ENCODE data around the gene PLEKHG5. TPM values are rescaled to one million over a fixed set of nuclear protein-coding genes. Genes with fewer than 3 reads are reported as not detected.

Gene PLEKHG5
- total RNA-seq, 1 experiment from 2014 or later = 42.8 TPM

GRCh38 chr1:6461538-6462411, 29.7 kb downstream of the PLEKHG5 start:
- ChIA-PET CTCF (no interaction called here), POLR2A (ENCODE audit: unreplicated experiment) (no interaction called here)
- no peak overlapping the region for H2AFZ ChIP-seq (ENCODE audit: low read length)
- no peak overlapping the region for H3K4me2 ChIP-seq (ENCODE audit: low read length)
- H3K36me3 ChIP-seq (ENCODE audit: low read depth, low read length) = peaks cover 16% of the 10 kb centered on the region
- no peak overlapping the region for H3K4me3 ChIP-seq (ENCODE audit: low read length)
- ATAC-seq (no peak), DNase-seq (no peak)
- H3K27ac ChIP-seq (ENCODE audit: low read length) = no peak overlapping the region
- H3F3A ChIP-seq (ENCODE audit: low read length, unreplicated experiment) = no peaks in the 10 kb centered on the region
- H4K20me1 ChIP-seq (ENCODE audit: low read length) = no peaks in the 10 kb centered on the region
- no peak for TF ChIP-seq EZH2 (IDR thresholded peaks at IDR 0.05; ENCODE audit: low read length, unreplicated experiment)
- TF ChIP-seq EZH2phosphoT487 (IDR thresholded peaks at IDR 0.05; ENCODE audit: borderline replicate concordance, low read length) = no peak
- no peak for TF ChIP-seq CTCF (conservative IDR thresholded peaks at IDR 0.05; ENCODE audit: low read depth, low read length)
- intact Hi-C loops (cut with micrococcal nuclease) = no loop called here
- no peaks in the 10 kb centered on the region for H3K9me3 ChIP-seq (ENCODE audit: low read length)
- H3K9me2 ChIP-seq (replicated peaks; ENCODE audit: low read length) = no peaks in the 10 kb centered on the region
- H3K79me2 ChIP-seq (ENCODE audit: low read length) = no peaks in the 10 kb centered on the region
- H3K9ac ChIP-seq (ENCODE audit: low read length) = no peak overlapping the region
- no peaks in the 10 kb centered on the region for H3K4me1 ChIP-seq (ENCODE audit: insufficient read depth, low read length)
- BruUV-seq (replicated peaks) = no TSS peak
- H3K27me3 ChIP-seq (ENCODE audit: low read length) = no peaks in the 10 kb centered on the region

- no peak overlapping the region for H3K4me3 ChIP-seq (ENCODE audit: low read length)
Observed at GRCh38 chr1:6461051-6461530, 30.4 kb downstream of the PLEKHG5 start.

More at GRCh38 chr1:6461051-6461530, 30.4 kb downstream of the PLEKHG5 start:
- POLR2A ChIA-PET (ENCODE audit: unreplicated experiment) = no interaction called here
- H3K4me1 ChIP-seq (ENCODE audit: insufficient read depth, low read length) = no peaks in the 10 kb centered on the region
- H3K9ac ChIP-seq (ENCODE audit: low read length) = no peak overlapping the region
- no peak for TF ChIP-seq EZH2phosphoT487 (IDR thresholded peaks at IDR 0.05; ENCODE audit: borderline replicate concordance, low read length)
- TF ChIP-seq EZH2 (IDR thresholded peaks at IDR 0.05; ENCODE audit: low read length, unreplicated experiment) = no peak
- TF ChIP-seq CTCF (conservative IDR thresholded peaks at IDR 0.05; ENCODE audit: low read depth, low read length) = no peak
- H2AFZ ChIP-seq (ENCODE audit: low read length) = no peak overlapping the region
- CTCF ChIA-PET = no interaction called here
- H3K27ac ChIP-seq (ENCODE audit: low read length) = no peak overlapping the region
- peaks cover 16% of the 10 kb centered on the region for H3K36me3 ChIP-seq (ENCODE audit: low read depth, low read length)
- no TSS peak for BruUV-seq (replicated peaks)
- H3F3A ChIP-seq (ENCODE audit: low read length, unreplicated experiment) = no peaks in the 10 kb centered on the region
- no peaks in the 10 kb centered on the region for H3K27me3 ChIP-seq (ENCODE audit: low read length)
- H3K9me3 ChIP-seq (ENCODE audit: low read length) = no peaks in the 10 kb centered on the region
- H3K79me2 ChIP-seq (ENCODE audit: low read length) = no peaks in the 10 kb centered on the region
- ATAC-seq (no peak), DNase-seq (no peak)
- H4K20me1 ChIP-seq (ENCODE audit: low read length) = no peaks in the 10 kb centered on the region
- intact Hi-C loops (cut with micrococcal nuclease) = no loop called here
- H3K9me2 ChIP-seq (replicated peaks; ENCODE audit: low read length) = no peaks in the 10 kb centered on the region
- no peak overlapping the region for H3K4me2 ChIP-seq (ENCODE audit: low read length)

All from PC-3 (cell line).